LNCaP clone FGC (cell line): ENCODE data around the gene YRDC.

Source experiments
- DNase-seq: peaks from one replicate; pipeline ENCODE4 v3.0.0-alpha.2; 2011; ENCODE audit warnings: low read depth
- H3K4me3 ChIP-seq: 2 replicates; pipeline ENCODE4 v1.5.1; 2011; ENCODE audit warnings: mild to moderate bottlenecking, low read depth, low read length, control low read depth
- CTCF ChIP-seq: IDR thresholded peaks from 2 replicates; pipeline ENCODE4 v1.5.1; 2012; ENCODE audit warnings: mild to moderate bottlenecking; ENCODE audit not compliant: control insufficient read depth, insufficient read depth; ENCODE audit errors: extremely low read depth

Gene YRDC

GRCh38 chr1:37839676-37840075, 31.7 kb upstream of the YRDC start:
- no peak for TF ChIP-seq CTCF
- no peak for DNase-seq
- H3K4me3 ChIP-seq = no peak overlapping the region

GRCh38 chr1:37836788-37837187, 28.8 kb upstream of the YRDC start:
- H3K4me3 ChIP-seq = no peak overlapping the region
- TF ChIP-seq CTCF = no peak
- DNase-seq = no peak

- no peak overlapping the region for H3K4me3 ChIP-seq
- no peak for DNase-seq
- TF ChIP-seq CTCF = no peak
Measured at GRCh38 chr1:37831809-37832208, 23.8 kb upstream of the YRDC start.

GRCh38 chr1:37831109-37831508, 23.1 kb upstream of the YRDC start:
- no peak for TF ChIP-seq CTCF
- DNase-seq = no peak
- no peak overlapping the region for H3K4me3 ChIP-seq

GRCh38 chr1:37828410-37829074, 20.5 kb upstream of the YRDC start:
- H3K4me3 ChIP-seq = no peak overlapping the region

GRCh38 chr1:37825506-37825905, 17.5 kb upstream of the YRDC start:
- no peak for DNase-seq
- H3K4me3 ChIP-seq = no peak overlapping the region
- TF ChIP-seq CTCF = no peak

More at GRCh38 chr1:37828410-37829074, 20.5 kb upstream of the YRDC start:
- DNase-seq = no peak
- TF ChIP-seq CTCF = no peak

- DNase-seq = no peak
- TF ChIP-seq CTCF = no peak
- H3K4me3 ChIP-seq = no peak overlapping the region
Measured at GRCh38 chr1:37824001-37824400, 16.0 kb upstream of the YRDC start.
